ENCODE measurements around the gene VEPH1.

VEPH1 gene

GRCh38 chr3:157526036-157526435 is 22.8 kb upstream of the VEPH1 start:
- DNase-seq = no peak

GRCh38 chr3:157523814-157524213 is 20.6 kb upstream of the VEPH1 start:
- no peak for DNase-seq

GRCh38 chr3:157522648-157523047 is 19.4 kb upstream of the VEPH1 start:
- no peak for DNase-seq

GRCh38 chr3:157520485-157521150 is 17.4 kb upstream of the VEPH1 start:
- DNase-seq = no peak

- no peak for DNase-seq
These were observed 15.7 kb upstream of the VEPH1 start for GRCh38 chr3:157518881-157519280.

GRCh38 chr3:157516928-157517327 is 13.7 kb upstream of the VEPH1 start:
- no peak for DNase-seq

GRCh38 chr3:157515398-157515797 is 12.2 kb upstream of the VEPH1 start:
- DNase-seq = no peak

- no peak for DNase-seq
These were observed 11.2 kb upstream of the VEPH1 start for GRCh38 chr3:157514371-157514895.

GRCh38 chr3:157513585-157513984 is 10.4 kb upstream of the VEPH1 start:
- no peak for DNase-seq

GRCh38 chr3:157512534-157512933 is 9.3 kb upstream of the VEPH1 start:
- DNase-seq = no peak

- DNase-seq = no peak
These were observed 5.2 kb upstream of the VEPH1 start for GRCh38 chr3:157508461-157508860.

- DNase-seq = no peak
These were observed 1.4 kb downstream of the VEPH1 start for GRCh38 chr3:157501863-157502262.

GRCh38 chr3:157500232-157500631 is 3.0 kb downstream of the VEPH1 start:
- no peak for DNase-seq

GRCh38 chr3:157499342-157499963 is 3.8 kb downstream of the VEPH1 start:
- DNase-seq = peak in 1 of 56 donors; percentile 2

- DNase-seq = no peak
These were observed 4.8 kb downstream of the VEPH1 start for GRCh38 chr3:157498371-157498770.

- no peak for DNase-seq
These were observed 7.4 kb downstream of the VEPH1 start for GRCh38 chr3:157495846-157496245.

GRCh38 chr3:157494581-157495281 is 8.5 kb downstream of the VEPH1 start:
- DNase-seq = no peak

GRCh38 chr3:157493627-157494550 is 9.3 kb downstream of the VEPH1 start:
- DNase-seq = peak in 1 of 56 donors; percentile 29

- DNase-seq = no peak
These were observed 12.1 kb downstream of the VEPH1 start for GRCh38 chr3:157491136-157491535.

- DNase-seq = no peak
These were observed 15.1 kb downstream of the VEPH1 start for GRCh38 chr3:157488144-157488543.

GRCh38 chr3:157487339-157487738 is 15.9 kb downstream of the VEPH1 start:
- DNase-seq = no peak
